Gastrocnemius medialis (tissue), 4 donors: ENCODE results near the gene RHOJ. TPM values are rescaled to one million over a fixed set of nuclear protein-coding genes. Genes with fewer than 3 reads are reported as not detected.
A peak's percentile ranks its signal among the peaks of the same experiment; 100 is the strongest.

Experiments
- ATAC-seq, 2 donors: fragments of 150-250 bp; one replicate each; pipeline ENCODE4 v1.9.1; 2016
- DNase-seq, 2 donors: peaks; one replicate each; pipeline ENCODE4 v3.0.0-alpha.2; 2019
- H3K27ac ChIP-seq, 4 donors: fragments of 200-600 bp; sonication (generic); 1 replicate in 1 of 4; 2 replicates in 3 of 4; pipeline ENCODE4 v1.5.1; 2016 to 2018; ENCODE audit warnings: mild to moderate bottlenecking in 2 of 4, moderate library complexity in 1 of 4
- H3K27me3 ChIP-seq, 3 donors: fragments of 200-600 bp; sonication (generic) in 2 of 3; 1 replicate in 1 of 3; 2 replicates in 2 of 3; pipeline versions ENCODE4 v1.5.1 to v1.6.0; 2016 to 2019; ENCODE audit warnings: mild to moderate bottlenecking in 1 of 3, moderate library complexity in 1 of 3
- H3K36me3 ChIP-seq, 2 donors: fragments of 200-600 bp; sonication (generic) in 1 of 2; one replicate each; pipeline ENCODE4 v1.5.1; 2017 to 2018
- H3K4me1 ChIP-seq, 2 donors: fragments of 200-600 bp; sonication (generic) in 1 of 2; one replicate each; pipeline ENCODE4 v1.5.1; 2016 to 2017; ENCODE audit warnings: mild to moderate bottlenecking in 2 of 2
- H3K4me3 ChIP-seq, 4 donors: fragments of 200-600 bp; sonication (generic) in 3 of 4; 1 replicate in 1 of 4; 2 replicates in 3 of 4; pipeline ENCODE4 v1.5.1; 2016 to 2019; ENCODE audit warnings: mild to moderate bottlenecking in 2 of 4
- H3K9me3 ChIP-seq, 3 donors: fragments of 200-600 bp; sonication (generic) in 2 of 3; 1 replicate in 1 of 3; 2 replicates in 2 of 3; pipeline ENCODE4 v1.5.1; 2016 to 2019
- POLR2A ChIP-seq, 2 donors: fragments of 450-650 bp; IDR thresholded peaks; one replicate each; pipeline ENCODE4 v1.6.1; 2017; ENCODE audit warnings: antibody characterized with exemption in 2 of 2, mild to moderate bottlenecking in 2 of 2, moderate library complexity in 2 of 2
- in situ Hi-C, 4 donors: fragments of 200-750 bp; cut with MboI; loops; one replicate each; pipeline versions ENCODE4 v1.15.0 to v1.8.0; 2017; ENCODE audit warnings: low sequenced_read_pairs in 4 of 4
- intact Hi-C: fragments of 100-400 bp; cut with DNase I; formaldehyde crosslinking; loops from one replicate; pipeline ENCODE4 v1.15.1; 2023; ENCODE audit warnings: low total_unique reads
- total RNA-seq, 4 donors: library from RNA; depleted of rRNA; stranded (reverse); fragments of >200 nt; gene quantifications; one replicate each; pipeline versions ENCODE4 v1.1.0 to v1.2.3, GENCODE V29; 2016
- TF ChIP-seq, protein P1 (sequence below), 5 experiments: fragments of 450-650 bp in 3 of 5; fragments of 200-600 bp in 2 of 5; sonication (generic) in 2 of 5; IDR thresholded peaks in 4 of 5; conservative IDR thresholded peaks in 1 of 5; 1 replicate in 4 of 5; 2 replicates in 1 of 5; pipeline ENCODE4 v1.5.1; 2016 to 2019; ENCODE audit warnings: antibody characterized with exemption in 5 of 5, mild to moderate bottlenecking in 3 of 5, moderate library complexity in 3 of 5

Gene RHOJ
- total RNA-seq, 4 donors from 2014 or later, result 2.8 to 4.9 (median 3.8) TPM

DNA sequence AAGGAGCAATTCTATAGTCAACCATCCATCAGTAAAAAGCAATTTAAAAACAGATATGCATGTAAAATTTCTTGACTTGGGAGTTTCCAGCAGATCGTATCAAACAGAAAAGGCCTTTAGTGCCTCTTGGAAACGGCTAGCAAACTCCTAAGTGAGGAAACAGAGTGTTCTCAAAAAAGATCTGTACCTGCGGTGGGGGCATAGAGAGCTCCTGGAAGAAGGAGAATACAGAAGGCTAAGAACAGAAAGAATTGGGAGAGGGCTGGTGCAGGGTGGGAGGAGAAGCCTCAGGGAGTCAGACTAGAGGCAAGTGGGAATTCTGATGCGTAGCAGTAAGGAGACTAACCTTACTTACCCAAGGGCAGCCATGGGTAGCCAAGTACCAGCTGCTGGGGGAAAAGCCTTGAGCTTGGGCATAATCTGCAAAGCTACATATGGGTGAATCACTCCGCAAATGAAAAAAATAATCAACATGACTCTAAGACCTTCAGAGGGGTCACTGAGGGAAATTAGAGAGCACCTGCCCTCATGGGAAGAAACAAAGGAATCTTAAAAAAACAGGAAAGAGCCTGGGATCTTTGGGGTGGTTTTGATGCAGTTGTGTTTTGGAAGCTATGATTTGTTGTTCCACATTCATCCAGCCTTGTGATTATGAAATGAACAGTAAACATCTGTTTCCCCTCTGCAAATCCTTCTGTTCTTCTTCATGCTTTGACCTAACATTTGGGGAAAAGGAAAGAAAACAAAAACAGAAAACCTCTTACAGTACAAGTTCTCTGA is 10.4 kb downstream of the RHOJ start:
- H3K27ac ChIP-seq, result peak overlapping the region; percentile 14 to 48 (median 31)
- peaks cover 0 to 10% of the 10 kb centered on the region in 2 donors for H3K4me1 ChIP-seq
- H3K36me3 ChIP-seq, result no peaks in the 10 kb centered on the region
- in situ Hi-C loops (no loop called here), intact Hi-C loops (no loop called here)
- peak in 1 of 2 donors; percentile 50 for ATAC-seq
- no peak for TF ChIP-seq POLR2A (IDR thresholded peaks at IDR 0.05)
- TF ChIP-seq, protein P1, sequence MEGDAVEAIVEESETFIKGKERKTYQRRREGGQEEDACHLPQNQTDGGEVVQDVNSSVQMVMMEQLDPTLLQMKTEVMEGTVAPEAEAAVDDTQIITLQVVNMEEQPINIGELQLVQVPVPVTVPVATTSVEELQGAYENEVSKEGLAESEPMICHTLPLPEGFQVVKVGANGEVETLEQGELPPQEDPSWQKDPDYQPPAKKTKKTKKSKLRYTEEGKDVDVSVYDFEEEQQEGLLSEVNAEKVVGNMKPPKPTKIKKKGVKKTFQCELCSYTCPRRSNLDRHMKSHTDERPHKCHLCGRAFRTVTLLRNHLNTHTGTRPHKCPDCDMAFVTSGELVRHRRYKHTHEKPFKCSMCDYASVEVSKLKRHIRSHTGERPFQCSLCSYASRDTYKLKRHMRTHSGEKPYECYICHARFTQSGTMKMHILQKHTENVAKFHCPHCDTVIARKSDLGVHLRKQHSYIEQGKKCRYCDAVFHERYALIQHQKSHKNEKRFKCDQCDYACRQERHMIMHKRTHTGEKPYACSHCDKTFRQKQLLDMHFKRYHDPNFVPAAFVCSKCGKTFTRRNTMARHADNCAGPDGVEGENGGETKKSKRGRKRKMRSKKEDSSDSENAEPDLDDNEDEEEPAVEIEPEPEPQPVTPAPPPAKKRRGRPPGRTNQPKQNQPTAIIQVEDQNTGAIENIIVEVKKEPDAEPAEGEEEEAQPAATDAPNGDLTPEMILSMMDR (IDR thresholded peaks at IDR 0.05 in 4 of 5, conservative IDR thresholded peaks at IDR 0.05 in 1 of 5), result no peak
- no peak for DNase-seq
- no peak overlapping the region for H3K4me3 ChIP-seq
- H3K9me3 ChIP-seq, result no peaks in the 10 kb centered on the region
- H3K27me3 ChIP-seq, result no peaks in the 10 kb centered on the region

DNA sequence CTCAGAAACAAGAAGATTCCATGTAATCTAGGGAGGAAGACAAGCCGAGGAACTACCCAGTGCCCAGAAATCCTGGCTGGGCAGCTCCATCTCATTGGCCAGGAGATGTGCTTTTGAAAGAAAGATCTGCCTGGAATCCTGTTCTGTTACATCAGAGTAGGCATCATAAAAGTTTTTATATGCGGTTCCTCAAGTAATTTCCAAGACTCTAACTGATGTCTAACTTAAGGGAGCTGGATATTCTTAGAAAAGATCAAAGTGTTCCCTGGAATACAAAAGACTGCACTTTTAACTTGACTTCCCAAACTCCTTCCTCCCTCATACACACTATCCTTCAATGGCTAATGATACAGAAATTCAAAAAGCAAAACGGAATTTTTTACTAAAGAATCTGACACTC is 16.3 kb downstream of the RHOJ start:
- no peaks in the 10 kb centered on the region for H3K36me3 ChIP-seq
- TF ChIP-seq, protein P1 (IDR thresholded peaks at IDR 0.05 in 4 of 5, conservative IDR thresholded peaks at IDR 0.05 in 1 of 5), result no peak
- no peak for TF ChIP-seq POLR2A (IDR thresholded peaks at IDR 0.05)
- DNase-seq (no peak), ATAC-seq (no peak)
- no peaks in the 10 kb centered on the region for H3K27me3 ChIP-seq
- in situ Hi-C loops (no loop called here), intact Hi-C loops (no loop called here)
- H3K9me3 ChIP-seq, result no peaks in the 10 kb centered on the region
- no peaks in the 10 kb centered on the region for H3K4me1 ChIP-seq
- H3K27ac ChIP-seq, result no peak overlapping the region
- no peak overlapping the region for H3K4me3 ChIP-seq

DNA sequence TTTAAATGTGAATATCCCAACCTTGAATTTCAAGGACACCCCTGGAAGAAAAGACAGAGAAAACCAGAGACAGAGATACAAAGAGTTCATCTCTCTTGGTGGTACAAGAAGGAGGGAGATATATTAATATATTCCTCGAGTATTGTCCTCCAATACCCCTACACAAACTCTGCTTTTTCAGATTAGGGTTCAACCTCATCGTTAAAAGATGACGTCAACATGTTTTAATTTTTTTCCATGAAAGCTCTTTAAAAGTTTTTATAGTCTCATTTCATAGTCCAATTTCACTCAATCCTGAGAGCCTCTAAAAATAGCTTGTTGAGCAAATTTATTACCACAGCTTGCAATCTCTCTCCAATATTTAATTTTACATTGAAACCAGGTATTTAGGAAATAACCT is 19.4 kb downstream of the RHOJ start:
- DNase-seq (no peak), ATAC-seq (no peak)
- Histone ChIP-seq H3K4me3 (no peak overlapping the region), H3K4me1 (peaks cover 0 to 5% of the 10 kb centered on the region in 2 donors), H3K9me3 (no peaks in the 10 kb centered on the region), H3K27me3 (no peaks in the 10 kb centered on the region), H3K27ac (no peak overlapping the region), H3K36me3 (no peaks in the 10 kb centered on the region)
- in situ Hi-C loops (no loop called here), intact Hi-C loops (no loop called here)
- TF ChIP-seq, protein P1 (IDR thresholded peaks at IDR 0.05 in 4 of 5, conservative IDR thresholded peaks at IDR 0.05 in 1 of 5), result no peak
- TF ChIP-seq POLR2A (IDR thresholded peaks at IDR 0.05), result no peak

DNA sequence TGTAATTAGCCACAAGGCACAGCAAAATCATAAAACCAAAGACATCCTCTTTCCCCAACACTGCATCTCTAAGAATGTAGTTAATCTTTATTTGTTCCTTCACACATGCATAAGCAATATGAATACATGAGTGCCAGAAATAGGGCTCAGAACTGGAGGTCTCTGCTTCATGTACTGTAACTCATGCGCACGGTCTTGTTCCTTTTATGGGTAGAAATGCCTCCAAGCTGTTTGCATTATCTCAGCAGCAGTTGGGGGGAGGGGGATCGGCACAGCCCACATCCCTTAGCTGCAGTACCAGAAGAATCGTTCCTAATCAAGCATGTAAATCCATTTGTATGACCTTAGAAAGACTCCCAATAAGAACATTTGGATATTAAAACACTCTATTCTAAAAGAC is 20.0 kb downstream of the RHOJ start:
- no peak for TF ChIP-seq POLR2A (IDR thresholded peaks at IDR 0.05)
- TF ChIP-seq, protein P1 (IDR thresholded peaks at IDR 0.05 in 4 of 5, conservative IDR thresholded peaks at IDR 0.05 in 1 of 5), result no peak
- no peak for DNase-seq
- Histone ChIP-seq H3K4me3 (no peak overlapping the region), H3K36me3 (no peaks in the 10 kb centered on the region), H3K27me3 (no peaks in the 10 kb centered on the region), H3K27ac (no peak overlapping the region), H3K4me1 (peaks cover 0 to 9% of the 10 kb centered on the region in 2 donors), H3K9me3 (no peaks in the 10 kb centered on the region)
- in situ Hi-C loops, result no loop called here
- intact Hi-C loops, result no loop called here
- no peak for ATAC-seq
